Measurements from ENCODE around the gene SLC12A8. TPM values are rescaled to one million over a fixed set of nuclear protein-coding genes. Genes with fewer than 3 reads are reported as not detected.

Gene SLC12A8
- total RNA-seq, 1 donor from 2014 or later = 3.0 TPM

GRCh38 chr3:125220727-125221429 is 8.3 kb upstream of the SLC12A8 start:
- Mint-ChIP-seq H3K9me3 (ENCODE audit: unreplicated experiment) (no peaks in the 10 kb centered on the region), H3K27ac (ENCODE audit: unreplicated experiment) (no peak overlapping the region), H3K36me3 (ENCODE audit: unreplicated experiment) (peaks cover 7% of the 10 kb centered on the region), H3K27me3 (ENCODE audit: unreplicated experiment) (no peaks in the 10 kb centered on the region), H3K4me1 (ENCODE audit: unreplicated experiment) (no peaks in the 10 kb centered on the region), H3K4me3 (ENCODE audit: unreplicated experiment) (no peak overlapping the region)
- no peak for TF ChIP-seq CTCF (IDR thresholded peaks at IDR 0.05)
- no peak for DNase-seq (ENCODE audit: extremely low spot score, unreplicated experiment)

GRCh38 chr3:125220183-125220582 is 7.6 kb upstream of the SLC12A8 start:
- H3K27me3 Mint-ChIP-seq (ENCODE audit: unreplicated experiment) = no peaks in the 10 kb centered on the region
- DNase-seq (ENCODE audit: extremely low spot score, unreplicated experiment) = no peak
- H3K9me3 Mint-ChIP-seq (ENCODE audit: unreplicated experiment) = no peaks in the 10 kb centered on the region
- H3K4me3 Mint-ChIP-seq (ENCODE audit: unreplicated experiment) = no peak overlapping the region
- no peak overlapping the region for H3K27ac Mint-ChIP-seq (ENCODE audit: unreplicated experiment)
- peaks cover 4% of the 10 kb centered on the region for H3K36me3 Mint-ChIP-seq (ENCODE audit: unreplicated experiment)
- H3K4me1 Mint-ChIP-seq (ENCODE audit: unreplicated experiment) = no peaks in the 10 kb centered on the region
- TF ChIP-seq CTCF (IDR thresholded peaks at IDR 0.05) = no peak

GRCh38 chr3:125219261-125219701 is 6.7 kb upstream of the SLC12A8 start:
- Mint-ChIP-seq H3K36me3 (ENCODE audit: unreplicated experiment) (no peaks in the 10 kb centered on the region), H3K27me3 (ENCODE audit: unreplicated experiment) (no peaks in the 10 kb centered on the region), H3K27ac (ENCODE audit: unreplicated experiment) (no peak overlapping the region), H3K9me3 (ENCODE audit: unreplicated experiment) (no peaks in the 10 kb centered on the region), H3K4me3 (ENCODE audit: unreplicated experiment) (no peak overlapping the region), H3K4me1 (ENCODE audit: unreplicated experiment) (peaks cover 6% of the 10 kb centered on the region)
- no peak for DNase-seq (ENCODE audit: extremely low spot score, unreplicated experiment)
- no peak for TF ChIP-seq CTCF (IDR thresholded peaks at IDR 0.05)

GRCh38 chr3:125214738-125215137 is 2.2 kb upstream of the SLC12A8 start:
- Mint-ChIP-seq H3K4me1 (ENCODE audit: unreplicated experiment) (peaks cover 20% of the 10 kb centered on the region), H3K27ac (ENCODE audit: unreplicated experiment) (no peak overlapping the region), H3K4me3 (ENCODE audit: unreplicated experiment) (no peak overlapping the region), H3K36me3 (ENCODE audit: unreplicated experiment) (no peaks in the 10 kb centered on the region), H3K27me3 (ENCODE audit: unreplicated experiment) (no peaks in the 10 kb centered on the region), H3K9me3 (ENCODE audit: unreplicated experiment) (no peaks in the 10 kb centered on the region)
- no peak for DNase-seq (ENCODE audit: extremely low spot score, unreplicated experiment)
- no peak for TF ChIP-seq CTCF (IDR thresholded peaks at IDR 0.05)

GRCh38 chr3:125213946-125214542 is 1.5 kb upstream of the SLC12A8 start:
- TF ChIP-seq CTCF (IDR thresholded peaks at IDR 0.05) = no peak
- peak overlapping the region; percentile 12 for H3K4me3 Mint-ChIP-seq (ENCODE audit: unreplicated experiment)
- no peak overlapping the region for H3K27ac Mint-ChIP-seq (ENCODE audit: unreplicated experiment)
- no peak for DNase-seq (ENCODE audit: extremely low spot score, unreplicated experiment)
- no peaks in the 10 kb centered on the region for H3K9me3 Mint-ChIP-seq (ENCODE audit: unreplicated experiment)
- peaks cover 20% of the 10 kb centered on the region for H3K4me1 Mint-ChIP-seq (ENCODE audit: unreplicated experiment)
- H3K27me3 Mint-ChIP-seq (ENCODE audit: unreplicated experiment) = no peaks in the 10 kb centered on the region
- no peaks in the 10 kb centered on the region for H3K36me3 Mint-ChIP-seq (ENCODE audit: unreplicated experiment)

Data from osteocyte (in vitro differentiated cells).